ENCODE measurements around the gene PLCB4.

The PLCB4 gene

DNA sequence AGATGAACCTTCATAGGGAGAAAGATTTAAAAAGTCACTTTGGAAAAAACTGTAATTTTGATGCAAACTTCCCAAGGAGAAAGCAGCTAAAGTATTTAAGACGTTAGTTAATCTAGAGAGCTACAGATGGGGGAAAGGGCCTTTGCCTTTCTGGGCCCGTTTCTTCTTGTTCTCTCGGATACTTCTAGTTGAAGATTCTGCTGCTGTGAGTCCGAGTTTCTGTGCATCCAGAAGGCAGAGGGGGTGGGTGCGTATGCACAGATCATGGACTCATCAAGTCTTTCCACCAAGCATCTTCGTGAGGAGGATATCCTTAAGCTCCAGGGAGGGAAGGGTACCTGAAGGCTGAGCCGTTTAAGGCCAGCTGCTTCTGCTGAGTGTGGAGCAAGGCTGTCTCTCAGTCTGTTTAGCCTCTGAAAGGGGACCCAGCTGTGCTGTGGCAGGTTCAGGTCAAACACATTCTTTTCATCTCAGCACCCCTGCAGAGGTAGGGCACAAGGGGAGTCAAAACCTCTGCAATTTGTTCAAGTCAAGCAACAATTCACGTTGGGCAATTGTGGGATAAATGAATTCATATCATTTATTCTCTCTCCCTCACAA is 449.8 kb downstream of the PLCB4 start:
- H3K4me3 ChIP-seq (ENCODE audit: low read depth, low read length) = no peak overlapping the region
- TF ChIP-seq, protein P1, sequence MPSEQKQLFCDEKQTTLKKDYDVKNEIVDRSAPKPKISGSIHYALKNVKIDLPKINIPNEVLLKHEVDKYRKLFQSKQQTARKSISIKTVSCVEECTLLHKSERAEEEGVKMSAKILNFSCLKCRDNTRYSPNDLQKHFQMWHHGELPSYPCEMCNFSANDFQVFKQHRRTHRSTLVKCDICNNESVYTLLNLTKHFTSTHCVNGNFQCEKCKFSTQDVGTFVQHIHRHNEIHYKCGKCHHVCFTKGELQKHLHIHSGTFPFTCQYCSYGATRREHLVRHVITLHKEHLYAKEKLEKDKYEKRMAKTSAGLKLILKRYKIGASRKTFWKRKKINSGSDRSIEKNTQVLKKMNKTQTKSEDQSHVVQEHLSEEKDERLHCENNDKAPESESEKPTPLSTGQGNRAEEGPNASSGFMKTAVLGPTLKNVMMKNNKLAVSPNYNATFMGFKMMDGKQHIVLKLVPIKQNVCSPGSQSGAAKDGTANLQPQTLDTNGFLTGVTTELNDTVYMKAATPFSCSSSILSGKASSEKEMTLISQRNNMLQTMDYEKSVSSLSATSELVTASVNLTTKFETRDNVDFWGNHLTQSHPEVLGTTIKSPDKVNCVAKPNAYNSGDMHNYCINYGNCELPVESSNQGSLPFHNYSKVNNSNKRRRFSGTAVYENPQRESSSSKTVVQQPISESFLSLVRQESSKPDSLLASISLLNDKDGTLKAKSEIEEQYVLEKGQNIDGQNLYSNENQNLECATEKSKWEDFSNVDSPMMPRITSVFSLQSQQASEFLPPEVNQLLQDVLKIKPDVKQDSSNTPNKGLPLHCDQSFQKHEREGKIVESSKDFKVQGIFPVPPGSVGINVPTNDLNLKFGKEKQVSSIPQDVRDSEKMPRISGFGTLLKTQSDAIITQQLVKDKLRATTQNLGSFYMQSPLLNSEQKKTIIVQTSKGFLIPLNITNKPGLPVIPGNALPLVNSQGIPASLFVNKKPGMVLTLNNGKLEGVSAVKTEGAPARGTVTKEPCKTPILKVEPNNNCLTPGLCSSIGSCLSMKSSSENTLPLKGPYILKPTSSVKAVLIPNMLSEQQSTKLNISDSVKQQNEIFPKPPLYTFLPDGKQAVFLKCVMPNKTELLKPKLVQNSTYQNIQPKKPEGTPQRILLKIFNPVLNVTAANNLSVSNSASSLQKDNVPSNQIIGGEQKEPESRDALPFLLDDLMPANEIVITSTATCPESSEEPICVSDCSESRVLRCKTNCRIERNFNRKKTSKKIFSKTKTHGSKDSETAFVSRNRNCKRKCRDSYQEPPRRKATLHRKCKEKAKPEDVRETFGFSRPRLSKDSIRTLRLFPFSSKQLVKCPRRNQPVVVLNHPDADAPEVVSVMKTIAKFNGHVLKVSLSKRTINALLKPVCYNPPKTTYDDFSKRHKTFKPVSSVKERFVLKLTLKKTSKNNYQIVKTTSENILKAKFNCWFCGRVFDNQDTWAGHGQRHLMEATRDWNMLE (tag by site-specific recombination; conservative IDR thresholded peaks at IDR 0.05; ENCODE audit: low read depth) = no peak
- TF ChIP-seq ZNF561 (tag by site-specific recombination; IDR thresholded peaks at IDR 0.05; ENCODE audit: borderline replicate concordance) = no peak
- TF ChIP-seq, protein P2, sequence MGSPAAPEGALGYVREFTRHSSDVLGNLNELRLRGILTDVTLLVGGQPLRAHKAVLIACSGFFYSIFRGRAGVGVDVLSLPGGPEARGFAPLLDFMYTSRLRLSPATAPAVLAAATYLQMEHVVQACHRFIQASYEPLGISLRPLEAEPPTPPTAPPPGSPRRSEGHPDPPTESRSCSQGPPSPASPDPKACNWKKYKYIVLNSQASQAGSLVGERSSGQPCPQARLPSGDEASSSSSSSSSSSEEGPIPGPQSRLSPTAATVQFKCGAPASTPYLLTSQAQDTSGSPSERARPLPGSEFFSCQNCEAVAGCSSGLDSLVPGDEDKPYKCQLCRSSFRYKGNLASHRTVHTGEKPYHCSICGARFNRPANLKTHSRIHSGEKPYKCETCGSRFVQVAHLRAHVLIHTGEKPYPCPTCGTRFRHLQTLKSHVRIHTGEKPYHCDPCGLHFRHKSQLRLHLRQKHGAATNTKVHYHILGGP (tag by site-specific recombination; IDR thresholded peaks at IDR 0.05) = no peak
- TF ChIP-seq, protein P3, sequence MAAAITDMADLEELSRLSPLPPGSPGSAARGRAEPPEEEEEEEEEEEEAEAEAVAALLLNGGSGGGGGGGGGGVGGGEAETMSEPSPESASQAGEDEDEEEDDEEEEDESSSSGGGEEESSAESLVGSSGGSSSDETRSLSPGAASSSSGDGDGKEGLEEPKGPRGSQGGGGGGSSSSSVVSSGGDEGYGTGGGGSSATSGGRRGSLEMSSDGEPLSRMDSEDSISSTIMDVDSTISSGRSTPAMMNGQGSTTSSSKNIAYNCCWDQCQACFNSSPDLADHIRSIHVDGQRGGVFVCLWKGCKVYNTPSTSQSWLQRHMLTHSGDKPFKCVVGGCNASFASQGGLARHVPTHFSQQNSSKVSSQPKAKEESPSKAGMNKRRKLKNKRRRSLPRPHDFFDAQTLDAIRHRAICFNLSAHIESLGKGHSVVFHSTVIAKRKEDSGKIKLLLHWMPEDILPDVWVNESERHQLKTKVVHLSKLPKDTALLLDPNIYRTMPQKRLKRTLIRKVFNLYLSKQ (tag by site-specific recombination; IDR thresholded peaks at IDR 0.05; ENCODE audit: borderline replicate concordance) = no peak
- no peak for TF ChIP-seq GLI4 (tag by site-specific recombination; IDR thresholded peaks at IDR 0.05)
- no peak for TF ChIP-seq ZNF239 (tag by site-specific recombination; IDR thresholded peaks at IDR 0.05)
- TF ChIP-seq ZNF266 (tag by site-specific recombination; IDR thresholded peaks at IDR 0.05; ENCODE audit: low read depth) = no peak
- TF ChIP-seq, protein P4, sequence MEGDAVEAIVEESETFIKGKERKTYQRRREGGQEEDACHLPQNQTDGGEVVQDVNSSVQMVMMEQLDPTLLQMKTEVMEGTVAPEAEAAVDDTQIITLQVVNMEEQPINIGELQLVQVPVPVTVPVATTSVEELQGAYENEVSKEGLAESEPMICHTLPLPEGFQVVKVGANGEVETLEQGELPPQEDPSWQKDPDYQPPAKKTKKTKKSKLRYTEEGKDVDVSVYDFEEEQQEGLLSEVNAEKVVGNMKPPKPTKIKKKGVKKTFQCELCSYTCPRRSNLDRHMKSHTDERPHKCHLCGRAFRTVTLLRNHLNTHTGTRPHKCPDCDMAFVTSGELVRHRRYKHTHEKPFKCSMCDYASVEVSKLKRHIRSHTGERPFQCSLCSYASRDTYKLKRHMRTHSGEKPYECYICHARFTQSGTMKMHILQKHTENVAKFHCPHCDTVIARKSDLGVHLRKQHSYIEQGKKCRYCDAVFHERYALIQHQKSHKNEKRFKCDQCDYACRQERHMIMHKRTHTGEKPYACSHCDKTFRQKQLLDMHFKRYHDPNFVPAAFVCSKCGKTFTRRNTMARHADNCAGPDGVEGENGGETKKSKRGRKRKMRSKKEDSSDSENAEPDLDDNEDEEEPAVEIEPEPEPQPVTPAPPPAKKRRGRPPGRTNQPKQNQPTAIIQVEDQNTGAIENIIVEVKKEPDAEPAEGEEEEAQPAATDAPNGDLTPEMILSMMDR (tag by site-specific recombination; IDR thresholded peaks at IDR 0.05) = no peak
- TF ChIP-seq ZNF560 (tag by site-specific recombination; IDR thresholded peaks at IDR 0.05; ENCODE audit: borderline replicate concordance) = no peak
- TF ChIP-seq SETDB1 (IDR thresholded peaks at IDR 0.05; ENCODE audit: insufficient read length, low read length) = no peak
- TF ChIP-seq ZNF514 (tag by site-specific recombination; IDR thresholded peaks at IDR 0.05) = no peak
- TF ChIP-seq, protein P5, sequence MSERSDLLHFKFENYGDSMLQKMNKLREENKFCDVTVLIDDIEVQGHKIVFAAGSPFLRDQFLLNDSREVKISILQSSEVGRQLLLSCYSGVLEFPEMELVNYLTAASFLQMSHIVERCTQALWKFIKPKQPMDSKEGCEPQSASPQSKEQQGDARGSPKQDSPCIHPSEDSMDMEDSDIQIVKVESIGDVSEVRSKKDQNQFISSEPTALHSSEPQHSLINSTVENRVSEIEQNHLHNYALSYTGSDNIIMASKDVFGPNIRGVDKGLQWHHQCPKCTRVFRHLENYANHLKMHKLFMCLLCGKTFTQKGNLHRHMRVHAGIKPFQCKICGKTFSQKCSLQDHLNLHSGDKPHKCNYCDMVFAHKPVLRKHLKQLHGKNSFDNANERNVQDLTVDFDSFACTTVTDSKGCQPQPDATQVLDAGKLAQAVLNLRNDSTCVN (tag by site-specific recombination; optimal IDR thresholded peaks at IDR 0.05) = no peak
- TF ChIP-seq, protein P6, sequence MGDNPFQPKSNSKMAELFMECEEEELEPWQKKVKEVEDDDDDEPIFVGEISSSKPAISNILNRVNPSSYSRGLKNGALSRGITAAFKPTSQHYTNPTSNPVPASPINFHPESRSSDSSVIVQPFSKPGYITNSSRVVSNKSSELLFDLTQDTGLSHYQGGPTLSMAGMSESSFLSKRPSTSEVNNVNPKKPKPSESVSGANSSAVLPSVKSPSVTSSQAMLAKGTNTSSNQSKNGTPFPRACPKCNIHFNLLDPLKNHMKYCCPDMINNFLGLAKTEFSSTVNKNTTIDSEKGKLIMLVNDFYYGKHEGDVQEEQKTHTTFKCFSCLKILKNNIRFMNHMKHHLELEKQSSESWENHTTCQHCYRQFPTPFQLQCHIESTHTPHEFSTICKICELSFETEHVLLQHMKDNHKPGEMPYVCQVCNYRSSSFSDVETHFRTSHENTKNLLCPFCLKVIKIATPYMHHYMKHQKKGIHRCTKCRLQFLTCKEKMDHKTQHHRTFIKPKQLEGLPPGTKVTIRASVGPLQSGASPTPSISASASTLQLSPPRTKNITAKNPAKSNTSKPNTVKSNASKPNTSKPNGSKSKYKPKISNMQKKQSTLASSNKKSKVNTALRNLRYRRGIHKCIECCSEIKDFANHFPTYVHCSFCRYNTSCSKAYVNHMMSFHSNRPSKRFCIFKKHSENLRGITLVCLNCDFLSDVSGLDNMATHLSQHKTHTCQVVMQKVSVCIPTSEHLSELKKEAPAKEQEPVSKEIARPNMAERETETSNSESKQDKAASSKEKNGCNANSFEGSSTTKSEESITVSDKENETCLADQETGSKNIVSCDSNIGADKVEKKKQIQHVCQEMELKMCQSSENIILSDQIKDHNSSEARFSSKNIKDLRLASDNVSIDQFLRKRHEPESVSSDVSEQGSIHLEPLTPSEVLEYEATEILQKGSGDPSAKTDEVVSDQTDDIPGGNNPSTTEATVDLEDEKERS (tag by site-specific recombination; IDR thresholded peaks at IDR 0.05) = no peak
- no peak for TF ChIP-seq ZNF549 (tag by site-specific recombination; IDR thresholded peaks at IDR 0.05)
- TF ChIP-seq ZNF335 (tag by site-specific recombination; conservative IDR thresholded peaks at IDR 0.05) = no peak
- CTCF ChIA-PET = no interaction called here
- H3K9me3 ChIP-seq (ENCODE audit: control insufficient read depth, insufficient read depth, low read depth, low read length) = no peaks in the 10 kb centered on the region
- H3K36me3 ChIP-seq (ENCODE audit: control insufficient read depth in 2 of 2, insufficient read depth in 1 of 2, low read length in 2 of 2) = no peaks in the 10 kb centered on the region
- no peaks in the 10 kb centered on the region; the same call in 1 of the 2 replicates for H3K4me1 ChIP-seq (ENCODE audit: control insufficient read depth, insufficient read depth, low read length)
- POLR2A ChIA-PET = no interaction called here
- no peak overlapping the region for H3K27ac ChIP-seq (ENCODE audit: extremely low read depth, low read depth, low read length)

Data from HEK293 (cell line).